ENCODE results near the gene CLEC10A.

CLEC10A gene

DNA sequence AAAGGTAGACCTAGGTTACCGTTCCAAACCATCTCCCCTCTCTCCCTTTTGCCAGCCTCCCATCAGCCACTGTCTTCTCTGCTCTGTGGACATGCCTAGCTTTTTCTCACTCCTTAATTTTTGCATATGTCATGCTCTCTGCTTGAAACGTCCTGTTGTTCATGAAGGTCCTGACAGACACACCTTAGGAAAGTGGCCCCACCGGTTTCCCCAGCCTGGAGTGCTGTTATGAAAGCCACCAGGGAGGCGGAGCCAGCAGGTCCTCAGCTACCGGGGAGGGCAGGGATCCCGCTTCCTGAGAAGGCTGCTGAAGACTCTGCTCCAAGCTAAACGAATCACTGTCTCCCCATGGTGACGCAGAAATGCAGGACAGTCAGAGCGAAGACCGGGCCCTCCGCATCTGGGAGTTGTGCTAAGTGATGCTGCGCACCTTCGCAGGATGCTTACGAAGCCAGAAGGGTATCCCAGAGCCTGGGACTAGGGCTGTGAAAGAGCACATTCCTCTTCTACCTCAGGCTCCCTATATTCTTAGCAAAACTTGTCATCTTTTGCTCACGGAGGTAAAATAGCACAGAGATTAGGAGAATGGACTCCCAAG is 33.8 kb downstream of the CLEC10A start:
- Mint-ChIP-seq H3K9me3 (no peaks in the 10 kb centered on the region), H3K4me1 (peaks cover 41% of the 10 kb centered on the region), H3K36me3 (no peaks in the 10 kb centered on the region), H3K27me3 (peaks cover 60% of the 10 kb centered on the region), H3K27ac (peak overlapping the region; percentile 71), H3K4me3 (peak overlapping the region; percentile 65)
- CTCF ChIA-PET, result interaction anchor here (0.6 to 13.2 kb wide), 26 partner anchors 8 to 543 kb away, joined by 3 to 270 read pairs (median 4); partner anchors contain the start of gene SOX15
- peak; percentile 64 for DNase-seq

- peak overlapping the region; percentile 71 for H3K27ac Mint-ChIP-seq
Measured at GRCh38 chr17:7045492-7046126, 34.4 kb downstream of the CLEC10A start.

GRCh38 chr17:7043497-7044198 is 36.4 kb downstream of the CLEC10A start, which contains the start of gene SLC16A11:
Gene SLC16A11, minus strand, starts transcription at chr17:7044092. Its CDS starts 579 bp downstream, at chr17:7043513.
- peak; percentile 42 for DNase-seq
- peak within 1 kb of the TSS; percentile 54 for H3K4me3 Mint-ChIP-seq
- H3K4me1 Mint-ChIP-seq, result peaks cover 53% of the 10 kb centered on the region
- no peaks in the 10 kb centered on the region for H3K9me3 Mint-ChIP-seq
- H3K27ac Mint-ChIP-seq, result peak within 1 kb of the TSS; percentile 8
- peaks cover 45% of the 10 kb centered on the region for H3K27me3 Mint-ChIP-seq
- CTCF ChIA-PET, result interaction anchor here (3.0 to 13.2 kb wide), 2 partner anchors 94 to 129 kb away, joined by 8 to 270 read pairs; no protein-coding TSS in a partner anchor
- peaks cover 9% of the 10 kb centered on the region for H3K36me3 Mint-ChIP-seq

More at GRCh38 chr17:7045492-7046126, 34.4 kb downstream of the CLEC10A start:
- Mint-ChIP-seq H3K27me3 (peaks cover 58% of the 10 kb centered on the region), H3K4me3 (peak overlapping the region; percentile 65), H3K36me3 (no peaks in the 10 kb centered on the region), H3K4me1 (peaks cover 43% of the 10 kb centered on the region), H3K9me3 (no peaks in the 10 kb centered on the region)
- CTCF ChIA-PET, result interaction anchor here (0.6 to 13.2 kb wide), 27 partner anchors 8 to 544 kb away, joined by 3 to 270 read pairs (median 4); partner anchors contain the start of genes SLC16A13 and SOX15
- DNase-seq, result peak; percentile 59

DNA sequence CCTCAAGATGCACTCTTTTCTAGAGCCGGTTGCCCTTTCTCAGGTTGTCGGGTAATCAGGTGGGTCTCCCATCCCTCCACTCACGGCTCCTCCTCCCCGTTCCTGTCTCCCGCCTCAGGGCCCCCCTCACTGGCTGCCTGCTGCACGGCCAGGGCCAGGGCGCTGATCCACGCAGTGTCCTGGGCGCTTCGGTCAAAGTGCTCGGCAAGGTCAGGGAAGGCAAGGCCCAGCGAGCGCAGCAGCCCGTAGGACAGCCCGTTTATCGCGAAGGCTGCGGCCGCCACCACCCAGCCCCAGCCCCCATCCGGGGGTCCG is 36.9 kb downstream of the CLEC10A start:
- Mint-ChIP-seq H3K36me3 (peaks cover 13% of the 10 kb centered on the region), H3K27me3 (peaks cover 45% of the 10 kb centered on the region), H3K4me3 (peak overlapping the region; percentile 54), H3K27ac (no peak overlapping the region), H3K9me3 (no peaks in the 10 kb centered on the region), H3K4me1 (peaks cover 58% of the 10 kb centered on the region)
- peak; percentile 25 for DNase-seq
- CTCF ChIA-PET, result interaction anchor here (13.2 kb wide), 1 partner anchor 94 kb away, joined by 270 read pairs; no protein-coding TSS in a partner anchor

- H3K4me3 Mint-ChIP-seq, result peak overlapping the region; percentile 54
- no peaks in the 10 kb centered on the region for H3K9me3 Mint-ChIP-seq
- H3K27me3 Mint-ChIP-seq, result peaks cover 45% of the 10 kb centered on the region
- CTCF ChIA-PET, result interaction anchor here (1.0 kb wide), 1 partner anchor 94 kb away, joined by 3 read pairs; no protein-coding TSS in a partner anchor
- H3K27ac Mint-ChIP-seq, result no peak overlapping the region
- peaks cover 62% of the 10 kb centered on the region for H3K4me1 Mint-ChIP-seq
- H3K36me3 Mint-ChIP-seq, result peaks cover 13% of the 10 kb centered on the region
- DNase-seq, result peak; percentile 51
Measured at GRCh38 chr17:7042501-7043181, 37.4 kb downstream of the CLEC10A start.

DNA sequence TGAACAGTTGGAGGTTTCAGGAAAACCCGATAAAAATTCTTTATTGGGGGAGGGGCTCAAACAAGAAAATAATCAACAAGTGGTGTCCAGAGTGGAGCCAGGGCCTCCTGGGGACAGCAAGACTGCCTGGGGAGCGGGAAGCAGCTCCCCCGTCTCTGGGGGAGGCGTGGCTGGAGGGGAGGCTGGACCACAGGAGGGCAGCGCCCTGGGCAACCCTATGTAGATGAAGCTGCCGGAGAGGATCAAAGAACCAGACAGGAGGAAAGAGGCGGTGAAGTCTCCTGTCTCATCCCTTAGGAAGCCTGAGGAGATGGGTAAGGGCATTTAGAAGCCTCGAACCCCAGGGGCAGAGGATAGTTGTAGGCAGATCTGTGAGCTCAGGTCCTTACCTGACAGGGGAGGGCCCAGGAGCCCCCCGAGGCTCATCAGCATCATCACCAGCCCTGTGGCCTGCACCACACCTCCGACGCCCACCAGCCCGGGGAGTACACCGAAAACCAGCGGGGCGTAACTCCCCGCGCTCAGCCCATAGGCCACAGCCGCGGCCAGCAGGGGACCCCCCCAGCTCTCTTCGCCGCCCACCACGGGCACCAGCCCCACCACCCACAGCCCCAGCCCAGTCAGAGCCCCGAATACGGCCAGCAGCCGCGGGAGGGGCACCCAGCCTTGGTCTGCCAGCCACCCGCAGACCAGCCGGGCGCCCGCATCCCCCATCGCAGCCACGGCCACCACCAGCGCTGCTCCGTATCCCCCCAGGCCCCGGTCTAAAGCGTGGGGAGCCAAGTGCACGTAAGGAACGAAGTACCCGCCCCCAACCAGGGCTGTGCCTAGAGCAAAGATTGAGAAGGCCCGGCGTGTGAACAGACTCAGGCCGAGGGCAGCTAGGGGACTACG is 38.2 kb downstream of the CLEC10A start:
- Mint-ChIP-seq H3K36me3 (peaks cover 13% of the 10 kb centered on the region), H3K9me3 (no peaks in the 10 kb centered on the region), H3K4me1 (peaks cover 61% of the 10 kb centered on the region), H3K27ac (no peak overlapping the region), H3K4me3 (peak overlapping the region; percentile 46), H3K27me3 (peaks cover 45% of the 10 kb centered on the region)
- CTCF ChIA-PET, result interaction anchor here (0.5 to 1.0 kb wide), 2 partner anchors 95 to 102 kb away, joined by 3 read pairs; no protein-coding TSS in a partner anchor
- no peak for DNase-seq

DNA sequence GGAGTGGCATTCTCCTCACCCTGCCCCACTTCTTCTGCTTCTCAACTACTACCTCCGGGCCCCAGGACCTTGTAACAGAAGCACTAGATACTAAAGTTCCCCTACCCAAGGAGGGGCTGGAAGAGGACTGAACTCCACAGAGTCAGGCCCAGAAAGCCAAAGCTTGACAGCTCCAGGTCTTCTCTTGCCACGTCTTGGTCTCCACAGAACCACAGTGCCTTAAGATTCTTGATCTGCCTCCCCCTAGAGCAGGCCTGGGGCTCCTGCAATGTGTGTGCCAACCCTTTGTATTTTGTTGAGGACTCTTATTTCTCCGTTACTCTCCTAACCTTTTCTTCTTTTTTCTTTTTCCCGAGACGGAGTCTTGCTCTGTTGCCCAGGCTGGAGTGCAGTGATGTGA is 40.2 kb downstream of the CLEC10A start:
- peaks cover 41% of the 10 kb centered on the region for H3K27me3 Mint-ChIP-seq
- CTCF ChIA-PET, result interaction anchor here (1.5 to 2.4 kb wide), 2 partner anchors 94 to 129 kb away, joined by 3 to 6 read pairs; no protein-coding TSS in a partner anchor
- DNase-seq, result no peak
- no peaks in the 10 kb centered on the region for H3K9me3 Mint-ChIP-seq
- peaks cover 58% of the 10 kb centered on the region for H3K4me1 Mint-ChIP-seq
- peaks cover 19% of the 10 kb centered on the region for H3K36me3 Mint-ChIP-seq
- no peak overlapping the region for H3K27ac Mint-ChIP-seq
- no peak overlapping the region for H3K4me3 Mint-ChIP-seq

DNA sequence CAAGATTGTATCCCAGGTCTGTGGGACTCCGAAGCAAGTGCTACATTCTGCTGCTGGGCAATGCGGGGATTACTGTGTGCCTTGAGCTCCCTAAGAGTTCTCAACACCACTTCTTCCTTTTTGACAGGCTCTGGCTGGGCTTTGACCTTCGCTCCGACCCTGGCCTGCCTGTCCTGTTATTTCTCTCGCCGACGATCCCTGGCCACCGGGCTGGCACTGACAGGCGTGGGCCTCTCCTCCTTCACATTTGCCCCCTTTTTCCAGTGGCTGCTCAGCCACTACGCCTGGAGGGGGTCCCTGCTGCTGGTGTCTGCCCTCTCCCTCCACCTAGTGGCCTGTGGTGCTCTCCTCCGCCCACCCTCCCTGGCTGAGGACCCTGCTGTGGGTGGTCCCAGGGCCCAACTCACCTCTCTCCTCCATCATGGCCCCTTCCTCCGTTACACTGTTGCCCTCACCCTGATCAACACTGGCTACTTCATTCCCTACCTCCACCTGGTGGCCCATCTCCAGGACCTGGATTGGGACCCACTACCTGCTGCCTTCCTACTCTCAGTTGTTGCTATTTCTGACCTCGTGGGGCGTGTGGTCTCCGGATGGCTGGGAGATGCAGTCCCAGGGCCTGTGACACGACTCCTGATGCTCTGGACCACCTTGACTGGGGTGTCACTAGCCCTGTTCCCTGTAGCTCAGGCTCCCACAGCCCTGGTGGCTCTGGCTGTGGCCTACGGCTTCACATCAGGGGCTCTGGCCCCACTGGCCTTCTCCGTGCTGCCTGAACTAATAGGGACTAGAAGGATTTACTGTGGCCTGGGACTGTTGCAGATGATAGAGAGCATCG is 41.8 kb downstream of the CLEC10A start:
- peaks cover 67% of the 10 kb centered on the region for H3K4me1 Mint-ChIP-seq
- CTCF ChIA-PET, result interaction anchor here (1.3 to 2.4 kb wide), 3 partner anchors 8 to 127 kb away, joined by 4 to 7 read pairs (median 6); no protein-coding TSS in a partner anchor
- DNase-seq, result no peak
- H3K4me3 Mint-ChIP-seq, result peak overlapping the region; percentile 60
- peaks cover 21% of the 10 kb centered on the region for H3K36me3 Mint-ChIP-seq
- peaks cover 25% of the 10 kb centered on the region for H3K27me3 Mint-ChIP-seq
- H3K9me3 Mint-ChIP-seq, result no peaks in the 10 kb centered on the region
- H3K27ac Mint-ChIP-seq, result no peak overlapping the region

- CTCF ChIA-PET, result interaction anchor here (1.0 to 1.3 kb wide), 5 partner anchors 10 to 125 kb away, joined by 3 to 6 read pairs (median 5); no protein-coding TSS in a partner anchor
- Mint-ChIP-seq H3K4me3 (peak within 1 kb of the TSS; percentile 84), H3K4me1 (peaks cover 67% of the 10 kb centered on the region), H3K27me3 (peaks cover under 1% of the 10 kb centered on the region), H3K9me3 (no peaks in the 10 kb centered on the region), H3K36me3 (peaks cover 23% of the 10 kb centered on the region), H3K27ac (peak within 1 kb of the TSS; percentile 95)
- peak; percentile 99 for DNase-seq
Measured at GRCh38 chr17:7035591-7036368, 44.3 kb downstream of the CLEC10A start, which contains the start of gene SLC16A13. Gene SLC16A13, plus strand, starts transcription at chr17:7036015. Its CDS starts 368 bp downstream, at chr17:7036383.

DNA sequence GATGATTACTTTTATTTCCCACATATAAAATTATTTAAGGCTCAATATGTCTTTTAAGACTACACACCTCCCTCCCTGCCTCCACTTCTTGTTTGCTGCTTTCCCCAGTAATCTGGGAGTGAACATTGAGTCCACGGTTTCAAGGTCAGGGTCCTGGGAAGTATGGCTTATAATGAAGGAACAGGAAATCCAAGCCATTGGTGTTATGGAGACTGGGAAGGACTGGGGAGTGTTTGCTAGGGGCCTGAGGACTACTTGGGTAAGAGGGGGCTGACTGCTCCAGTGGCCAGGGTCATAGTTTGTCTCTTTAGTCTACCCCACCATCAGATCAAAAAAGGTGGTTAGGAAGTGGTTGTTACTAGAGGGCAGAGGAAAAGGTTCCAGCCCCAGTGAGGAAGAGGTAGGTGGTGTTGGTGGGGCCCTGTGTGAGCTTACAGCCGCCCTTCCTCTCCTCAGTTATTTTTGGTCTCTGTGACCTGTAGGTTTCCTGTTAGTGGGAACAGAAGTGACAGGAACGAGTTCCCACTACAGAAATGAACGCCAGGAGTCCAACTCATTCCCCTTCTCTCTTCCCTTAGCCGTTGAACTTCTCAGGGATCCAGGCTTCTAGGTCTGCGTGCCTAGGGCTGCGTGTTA is 45.0 kb downstream of the CLEC10A start:
- CTCF ChIA-PET, result interaction anchor here (1.0 to 1.3 kb wide), 5 partner anchors 10 to 124 kb away, joined by 3 to 6 read pairs (median 5); no protein-coding TSS in a partner anchor
- peak overlapping the region; percentile 95 for H3K27ac Mint-ChIP-seq
- no peaks in the 10 kb centered on the region for H3K27me3 Mint-ChIP-seq
- no peaks in the 10 kb centered on the region for H3K9me3 Mint-ChIP-seq
- H3K4me1 Mint-ChIP-seq, result peaks cover 74% of the 10 kb centered on the region
- H3K36me3 Mint-ChIP-seq, result peaks cover 25% of the 10 kb centered on the region
- peak overlapping the region; percentile 84 for H3K4me3 Mint-ChIP-seq
- peak; percentile 59 for DNase-seq

DNA sequence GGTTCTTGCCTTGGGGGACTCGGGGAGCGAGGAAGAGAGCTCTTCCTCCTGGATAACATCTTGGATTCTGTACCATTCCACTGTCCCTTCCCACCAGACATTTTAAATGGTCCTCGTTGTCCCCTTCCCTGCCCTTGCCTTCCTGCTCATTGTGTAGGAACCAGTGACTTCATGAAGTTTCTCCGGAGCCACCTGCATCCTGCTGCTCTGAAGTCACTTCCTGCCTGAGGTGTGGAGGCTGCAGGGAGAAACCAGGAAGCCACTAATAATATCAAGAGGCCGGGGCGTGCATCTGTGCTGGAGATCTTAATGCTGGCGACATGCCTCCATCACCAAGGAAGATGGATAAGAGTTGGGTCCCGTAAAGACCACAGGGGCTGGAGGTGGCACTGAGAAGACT is 50.4 kb downstream of the CLEC10A start:
- Mint-ChIP-seq H3K27me3 (no peaks in the 10 kb centered on the region), H3K4me1 (peaks cover 60% of the 10 kb centered on the region), H3K36me3 (peaks cover 12% of the 10 kb centered on the region), H3K27ac (peak overlapping the region; percentile 90), H3K4me3 (peak overlapping the region; percentile 59), H3K9me3 (peaks cover 3% of the 10 kb centered on the region)
- CTCF ChIA-PET, result no interaction called here
- peak; percentile 72 for DNase-seq
